ENCODE measurements around the gene TTC21A.
"Not testable (repeated sequence)": the region's sequence is repeated elsewhere in the genome, so short reads cannot be mapped to it uniquely, and the experiment has no call there.

Gene TTC21A

GRCh38 chr3:39107388-39108199 is at the start of gene TTC21A, which contains the start of gene GORASP1:
TSS of gene TTC21A (plus strand) at chr3:39107680. CDS start at chr3:39107838, 158 bp downstream.
TSS of gene GORASP1 (minus strand) at chr3:39107627. CDS start at chr3:39107541, 86 bp downstream.
- peak; percentile 75 for DNase-seq

- DNase-seq, result not testable (repeated sequence)
Measured at GRCh38 chr3:39061228-39061627, 46.3 kb upstream of the TTC21A start.

GRCh38 chr3:39062180-39062579 is 45.3 kb upstream of the TTC21A start:
- DNase-seq, result no peak

GRCh38 chr3:39063143-39063542 is 44.3 kb upstream of the TTC21A start:
- peak; percentile 48 for DNase-seq

- DNase-seq, result no peak
Measured at GRCh38 chr3:39064646-39065045, 42.8 kb upstream of the TTC21A start.

- peak; percentile 47 for DNase-seq
Measured at GRCh38 chr3:39065197-39065596, 42.3 kb upstream of the TTC21A start.

- no peak for DNase-seq
Measured at GRCh38 chr3:39067286-39067685, 40.2 kb upstream of the TTC21A start.

GRCh38 chr3:39068556-39068955 is 38.9 kb upstream of the TTC21A start:
- no peak for DNase-seq

- peak; percentile 21 for DNase-seq
Measured at GRCh38 chr3:39075910-39076309, 31.6 kb upstream of the TTC21A start.

- no peak for DNase-seq
Measured at GRCh38 chr3:39079530-39079929, 27.9 kb upstream of the TTC21A start.

- no peak for DNase-seq
Measured at GRCh38 chr3:39080026-39080425, 27.5 kb upstream of the TTC21A start.

- DNase-seq, result no peak
Measured at GRCh38 chr3:39082666-39083313, 24.7 kb upstream of the TTC21A start.

- no peak for DNase-seq
Measured at GRCh38 chr3:39086144-39086543, 21.3 kb upstream of the TTC21A start.

GRCh38 chr3:39088456-39088855 is 19.0 kb upstream of the TTC21A start:
- no peak for DNase-seq

GRCh38 chr3:39088889-39089288 is 18.6 kb upstream of the TTC21A start:
- DNase-seq, result no peak

GRCh38 chr3:39090922-39091321 is 16.6 kb upstream of the TTC21A start:
- DNase-seq, result no peak

- DNase-seq, result no peak
Measured at GRCh38 chr3:39094851-39095677, 12.4 kb upstream of the TTC21A start.

- DNase-seq, result no peak
Measured at GRCh38 chr3:39095778-39096177, 11.7 kb upstream of the TTC21A start.

- DNase-seq, result no peak
Measured at GRCh38 chr3:39096775-39097174, 10.7 kb upstream of the TTC21A start.

GRCh38 chr3:39097716-39098472 is 9.6 kb upstream of the TTC21A start:
- DNase-seq, result no peak

GRCh38 chr3:39098473-39099000 is 8.9 kb upstream of the TTC21A start:
- DNase-seq, result no peak

- DNase-seq, result no peak
Measured at GRCh38 chr3:39099242-39099641, 8.2 kb upstream of the TTC21A start.

All from activated CD4-positive, alpha-beta T cell treated with anti-CD3 and anti-CD28 coated beads, Interleukin-2, amount 50 U/mL, for 16 hours (primary cell).